NCI-H1694 (cell line): ENCODE measurements around the gene TBC1D4.
A peak's percentile ranks its signal among the peaks of the same experiment; 100 is the strongest.
"Not testable (repeated sequence)": the region's sequence is repeated elsewhere in the genome, so short reads cannot be mapped to it uniquely, and the experiment has no call there.

ENCODE experiments used
- DNase-seq: peaks from one replicate; lab custom pipeline; 2025; lab: John Stamatoyannopoulos, UW

TBC1D4 gene

DNA sequence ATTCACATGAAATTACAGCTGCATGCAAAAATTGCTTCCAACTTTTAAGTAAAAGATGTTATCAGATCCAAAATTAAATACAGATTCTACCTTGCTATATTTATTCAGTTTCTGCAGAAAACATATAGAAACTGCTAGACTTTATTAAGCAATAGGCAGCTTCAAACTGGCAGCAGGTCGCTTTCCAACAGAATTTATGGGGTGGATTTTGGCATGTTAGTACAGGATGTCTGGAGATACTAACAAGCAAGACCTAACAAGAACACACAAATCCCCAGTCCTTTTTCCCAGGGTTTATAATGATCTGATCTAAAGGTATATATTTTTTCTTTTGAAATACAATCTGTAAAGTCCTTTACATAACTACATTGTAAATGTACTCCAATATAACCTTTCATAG lies 27.5 kb downstream of the TBC1D4 start:
- peak; percentile 3 for DNase-seq

DNA sequence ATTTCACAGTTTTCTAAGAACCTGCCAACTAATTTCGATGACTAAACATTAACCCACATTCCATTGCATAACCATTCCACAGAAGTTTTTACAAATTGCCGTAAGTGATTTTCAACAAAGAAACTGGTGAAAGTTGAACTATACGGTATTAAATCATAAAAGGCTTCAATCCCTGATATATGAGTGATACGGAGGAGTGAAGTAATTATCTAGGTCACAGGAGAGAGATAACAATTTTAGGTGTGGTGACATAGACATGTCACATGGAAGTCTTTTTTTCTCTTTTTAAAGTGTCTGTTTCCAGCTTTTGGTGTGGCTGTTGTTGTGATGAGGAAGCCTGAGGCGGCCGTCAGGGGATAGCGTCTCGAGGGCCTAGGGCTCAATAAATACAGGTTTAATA lies 29.4 kb downstream of the TBC1D4 start:
- DNase-seq, result no peak

DNA sequence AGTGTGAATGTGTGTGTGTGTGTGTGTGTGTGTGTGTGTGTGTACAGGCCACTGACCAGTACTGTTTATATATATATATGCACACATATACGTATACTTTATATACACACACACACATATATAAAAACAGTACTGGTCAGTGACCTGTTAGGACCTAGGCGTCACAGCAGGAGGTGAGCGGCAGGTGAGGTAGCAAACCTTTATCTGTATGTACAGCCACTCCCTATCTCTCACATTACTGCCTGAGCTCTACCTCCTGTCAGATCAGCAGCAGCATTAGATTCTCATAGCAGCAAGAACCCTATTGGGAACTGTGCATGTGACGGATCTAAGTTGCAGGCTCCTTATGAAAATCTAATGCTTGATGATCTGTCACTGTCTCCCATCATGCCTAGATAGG lies 34.5 kb downstream of the TBC1D4 start:
- DNase-seq, result no peak

DNA sequence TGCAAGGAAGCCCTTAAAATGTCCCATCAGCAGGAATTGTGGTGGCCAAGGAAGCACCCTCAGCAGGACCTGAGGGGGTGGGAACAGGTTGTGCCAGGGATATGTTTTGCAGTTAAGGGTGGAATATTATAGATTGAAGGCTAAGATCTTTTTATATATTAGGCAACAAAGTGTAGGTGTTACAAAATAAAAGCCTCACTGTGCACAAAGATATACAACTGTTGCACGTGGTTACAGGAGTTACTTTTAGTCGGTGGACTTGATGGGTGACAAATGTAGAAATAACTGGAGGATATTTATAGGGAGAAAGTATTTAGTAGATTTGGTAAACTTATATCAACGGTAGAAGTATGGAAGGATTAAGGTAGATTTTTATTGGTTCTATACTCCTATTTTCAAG lies 35.1 kb downstream of the TBC1D4 start:
- DNase-seq, result no peak

DNA sequence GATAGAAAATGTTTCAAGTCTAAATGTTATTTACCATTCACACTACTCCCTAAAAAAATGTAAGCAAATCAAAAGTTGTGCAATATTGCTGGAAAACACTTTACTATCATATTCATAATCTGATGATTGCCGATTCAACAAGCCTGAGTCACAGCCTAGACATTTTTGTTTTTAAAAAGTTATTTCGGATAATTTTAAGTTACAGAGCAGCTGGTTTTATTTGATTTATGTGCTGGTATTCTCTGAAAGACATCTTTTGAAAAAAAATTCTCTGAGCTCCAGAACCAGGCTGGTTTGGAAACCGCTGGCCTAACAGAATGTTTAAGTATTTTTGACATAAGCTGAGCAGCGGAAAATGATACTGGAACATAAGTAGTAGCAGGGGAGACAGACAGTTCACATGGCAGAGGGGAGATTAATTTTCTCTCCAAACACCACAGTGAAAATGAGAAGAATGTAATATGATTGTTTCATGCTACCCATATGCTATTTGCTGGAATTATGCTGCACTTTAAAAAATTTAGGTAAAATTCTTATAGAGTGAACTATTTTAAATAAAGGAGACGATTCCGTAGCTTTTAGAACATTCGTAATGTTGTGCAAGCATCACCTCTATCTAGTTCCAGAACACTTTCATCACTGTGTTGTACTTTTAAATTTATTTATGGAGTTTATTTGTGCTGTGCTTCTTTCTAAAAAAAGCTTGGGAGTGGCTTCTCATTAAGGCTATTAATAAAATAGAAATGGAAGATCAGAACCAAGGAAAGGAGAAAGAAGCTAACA lies 36.1 kb downstream of the TBC1D4 start:
- DNase-seq, result no peak

DNA sequence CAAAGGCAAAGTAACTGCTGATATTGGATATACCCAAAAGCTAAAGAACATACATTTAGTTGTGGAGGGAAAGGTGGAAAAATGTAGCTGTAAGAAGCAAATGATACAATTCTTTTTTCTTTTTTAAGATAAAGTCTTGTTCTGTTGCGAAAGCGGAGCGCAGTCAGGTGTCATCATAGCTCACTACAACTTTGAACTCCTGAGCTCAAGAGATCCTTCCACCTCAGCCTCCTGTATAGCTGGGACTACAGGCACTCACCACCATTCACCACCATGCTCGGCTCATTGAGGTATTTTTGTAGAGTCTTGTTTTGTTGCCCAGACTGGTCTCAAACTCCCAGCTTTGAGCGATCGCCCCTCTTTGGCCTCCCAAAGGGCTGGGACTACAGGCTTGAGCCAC lies 38.0 kb downstream of the TBC1D4 start:
- DNase-seq, result no peak

DNA sequence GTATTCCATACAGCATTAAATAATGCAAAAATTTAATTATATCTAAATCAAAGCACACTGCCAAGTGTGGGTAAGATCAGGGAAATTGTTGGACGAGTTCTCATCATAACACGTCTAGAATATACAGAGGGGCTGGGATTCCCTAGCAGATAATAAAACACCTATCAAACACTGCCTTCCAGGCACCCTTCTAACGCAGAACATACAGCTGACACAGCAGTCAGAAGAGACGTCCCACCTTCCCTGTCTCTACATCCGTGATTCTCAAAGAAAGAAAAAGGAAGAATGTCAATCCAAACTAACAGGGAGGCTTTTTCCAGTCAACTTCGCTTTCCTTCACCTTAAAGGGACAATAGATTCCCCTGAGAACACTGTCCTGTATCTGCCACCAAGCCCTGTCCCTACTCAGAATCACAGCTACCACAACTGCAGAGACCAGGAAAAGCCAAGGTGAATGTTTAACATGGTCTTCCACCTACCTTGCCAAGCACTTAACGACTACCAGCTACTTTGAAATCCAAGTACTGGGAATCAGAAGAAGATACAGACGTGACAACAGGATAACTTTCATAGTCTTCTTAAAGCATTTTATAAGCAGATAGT lies 38.5 kb downstream of the TBC1D4 start:
- no peak for DNase-seq

DNA sequence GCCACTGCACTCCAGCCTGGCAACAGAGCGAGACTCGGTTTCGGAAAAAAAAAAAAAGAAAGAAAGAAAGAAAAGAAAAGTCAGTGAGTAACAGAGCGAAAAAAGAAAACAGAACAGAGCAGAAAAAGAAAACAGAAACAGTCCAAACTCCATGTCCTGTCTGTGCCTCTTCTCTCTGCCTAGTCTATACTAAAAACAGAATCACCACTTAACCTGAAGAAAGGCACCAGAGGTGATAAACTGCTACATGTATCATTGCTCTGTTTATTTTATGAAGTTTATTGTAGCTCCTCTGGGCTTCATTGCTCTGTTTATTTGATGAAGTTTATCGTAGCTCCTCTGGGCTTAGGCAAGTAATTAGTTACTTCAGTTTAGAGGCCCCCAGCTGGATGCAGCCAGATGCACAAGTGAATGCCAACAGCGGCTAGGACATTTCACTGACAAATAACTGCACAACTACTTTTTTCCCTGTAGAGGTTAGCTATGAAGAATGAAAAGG lies 39.2 kb downstream of the TBC1D4 start:
- DNase-seq, result no peak

DNA sequence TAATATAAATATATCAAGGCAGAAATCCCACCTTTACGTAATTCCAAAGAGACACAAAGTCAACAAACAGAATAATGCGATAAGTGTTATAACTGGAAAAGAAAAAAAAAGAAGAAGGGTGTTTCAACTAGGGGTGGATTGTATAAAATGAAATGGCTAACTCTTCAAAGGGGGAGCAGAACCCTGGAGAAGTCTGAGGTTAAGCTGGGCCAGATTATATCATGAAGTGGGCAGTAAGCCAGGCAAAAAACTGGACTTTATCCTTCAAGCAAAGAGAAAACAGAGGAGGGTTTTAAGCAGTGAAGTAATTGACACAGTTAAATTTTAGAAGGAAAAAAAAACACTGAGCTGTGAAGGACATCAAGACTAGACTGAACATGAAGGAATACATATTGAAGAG lies 41.9 kb downstream of the TBC1D4 start:
- DNase-seq, result no peak

DNA sequence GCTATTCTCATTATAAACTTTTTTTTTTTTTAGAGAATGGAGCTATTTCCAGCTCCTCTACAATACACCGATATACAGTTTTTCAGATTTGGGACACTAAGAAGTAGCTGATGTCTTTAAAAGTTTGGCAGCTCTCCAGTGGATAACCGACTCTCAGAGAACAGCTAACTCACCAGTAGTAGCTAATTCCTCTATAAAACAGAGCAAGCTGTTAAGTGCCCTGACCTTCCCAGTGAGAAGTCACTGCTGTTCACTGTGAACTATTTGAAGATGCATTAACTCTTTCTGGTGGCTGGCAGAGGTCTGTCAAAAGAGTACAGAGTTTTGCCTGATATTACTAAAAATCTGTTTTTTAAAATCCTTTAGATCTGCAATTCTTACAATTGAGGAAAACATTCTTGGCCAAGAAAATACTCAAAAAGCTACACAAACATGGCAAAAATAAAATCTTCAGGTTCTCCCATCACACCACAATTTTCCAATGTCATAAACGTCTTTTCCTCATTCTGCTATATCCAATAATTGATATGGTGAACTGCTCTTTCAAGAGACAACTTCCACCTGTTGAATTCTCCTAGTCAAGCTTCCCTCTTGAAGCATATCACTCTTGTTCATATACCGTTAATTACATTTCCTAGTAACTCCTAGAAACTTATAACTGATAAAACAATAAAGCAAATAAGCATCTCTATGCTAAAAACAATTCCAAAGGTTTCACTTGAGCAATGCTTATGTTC lies 44.2 kb downstream of the TBC1D4 start:
- DNase-seq, result no peak

DNA sequence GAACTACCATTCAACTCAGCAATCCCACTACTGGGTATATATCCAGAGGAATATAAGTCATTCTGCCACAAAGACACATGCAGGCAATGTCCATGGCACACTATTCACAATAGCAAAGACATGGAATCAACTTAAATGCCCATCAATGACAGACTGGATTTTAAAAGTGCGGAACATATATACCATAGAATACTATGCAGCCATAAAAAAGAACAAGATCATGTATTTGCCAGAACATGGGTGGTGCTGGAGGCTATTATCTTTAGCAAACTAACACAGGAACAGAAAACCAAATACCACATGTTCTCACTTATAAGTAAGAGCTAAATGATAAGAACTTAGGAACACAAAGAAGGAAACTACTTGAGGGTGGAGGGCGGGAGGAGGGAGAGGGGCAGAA lies 47.8 kb downstream of the TBC1D4 start:
- DNase-seq, result not testable (repeated sequence)

DNA sequence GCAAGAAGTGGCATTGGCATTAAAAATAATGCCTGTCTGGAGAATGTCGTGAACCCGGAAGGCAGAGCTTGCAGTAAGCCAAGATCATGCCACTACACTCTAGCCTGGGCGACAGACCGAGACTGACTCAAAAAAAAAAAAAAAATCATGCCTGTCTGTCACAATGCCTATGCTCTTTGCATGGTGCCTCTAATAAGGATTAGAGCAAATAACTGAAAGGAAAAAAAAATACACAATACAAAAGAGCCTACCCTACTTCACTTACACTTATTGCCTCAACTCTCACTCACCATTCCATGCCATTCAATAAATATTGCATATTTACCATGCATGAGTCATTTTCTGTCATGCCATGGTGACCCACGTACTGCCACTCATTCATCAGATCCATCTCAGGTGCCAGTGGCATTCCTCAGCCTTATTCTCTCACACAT lies 49.1 kb downstream of the TBC1D4 start:
- no peak for DNase-seq

DNA sequence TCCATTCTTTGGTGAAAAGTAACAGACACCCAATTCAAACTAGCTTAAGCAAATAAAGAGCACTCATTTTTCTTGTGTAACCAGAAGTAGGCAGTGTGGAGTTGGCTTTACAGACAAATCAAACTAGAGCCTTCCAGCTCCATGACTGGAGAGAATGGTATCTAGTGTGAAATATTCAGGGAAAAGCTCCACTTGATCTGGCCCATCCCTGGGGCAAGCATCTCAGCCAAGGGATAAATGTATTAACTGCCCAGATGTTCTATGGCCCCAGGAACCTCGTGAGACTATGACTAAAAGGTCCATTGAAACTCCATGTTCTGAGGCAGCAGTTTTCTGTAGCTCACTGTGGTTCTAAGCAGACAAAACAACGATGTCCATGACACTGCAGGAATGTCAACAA lies 49.9 kb downstream of the TBC1D4 start:
- no peak for DNase-seq

DNA sequence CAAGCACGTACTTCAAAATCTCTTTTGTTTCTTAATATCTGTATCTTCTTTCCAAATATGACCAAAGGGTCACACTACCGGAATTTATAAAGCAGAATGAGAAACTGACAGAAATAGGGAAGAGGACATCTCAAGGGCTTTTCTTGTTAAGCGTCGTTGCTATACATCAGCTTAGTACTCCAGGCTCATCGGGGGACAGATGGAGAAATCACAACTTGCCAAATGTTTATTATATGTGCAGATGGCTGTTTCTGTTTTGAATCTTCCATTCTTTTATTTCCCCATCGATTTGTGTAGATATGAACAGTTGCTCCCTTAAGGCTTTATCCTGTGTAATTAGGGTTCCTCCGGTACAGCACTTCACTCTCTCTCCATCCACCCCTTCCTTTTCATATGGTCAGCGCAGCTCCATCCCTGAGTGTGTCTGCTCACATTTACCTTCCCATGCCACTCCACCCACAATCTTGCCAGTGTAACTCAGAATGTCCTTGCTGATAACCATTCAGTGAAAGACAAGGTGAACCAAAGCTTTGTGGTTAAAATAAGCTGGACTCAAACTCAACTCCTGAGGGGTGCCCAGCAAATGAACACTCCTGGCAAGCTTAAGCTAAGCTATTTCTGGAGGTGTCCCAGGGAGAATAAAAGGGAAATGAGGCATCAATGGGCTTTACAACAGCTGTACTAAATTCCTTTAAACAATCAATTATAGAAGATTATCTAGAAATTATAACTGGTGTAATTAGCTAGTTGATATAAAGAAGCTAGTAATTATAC lies 51.3 kb downstream of the TBC1D4 start:
- DNase-seq, result peak; percentile 69

DNA sequence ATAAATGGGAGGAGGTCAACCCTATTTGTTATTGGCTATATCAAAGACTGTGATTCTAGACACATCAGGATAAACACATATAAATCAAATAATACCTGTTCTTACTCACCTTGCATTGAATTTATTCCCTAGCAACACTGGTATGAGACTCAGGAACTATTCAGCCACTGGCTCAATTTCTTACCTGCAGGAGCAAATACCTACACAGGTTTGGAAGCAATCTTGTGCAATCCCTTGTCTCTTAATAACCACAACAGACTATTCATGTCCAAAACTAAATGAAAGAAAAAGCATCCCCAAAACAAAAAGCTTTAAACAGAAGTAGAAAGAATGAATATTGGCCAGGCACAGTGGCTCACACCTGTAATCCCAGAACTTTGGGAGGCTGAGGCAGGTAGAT lies 55.5 kb downstream of the TBC1D4 start:
- no peak for DNase-seq

DNA sequence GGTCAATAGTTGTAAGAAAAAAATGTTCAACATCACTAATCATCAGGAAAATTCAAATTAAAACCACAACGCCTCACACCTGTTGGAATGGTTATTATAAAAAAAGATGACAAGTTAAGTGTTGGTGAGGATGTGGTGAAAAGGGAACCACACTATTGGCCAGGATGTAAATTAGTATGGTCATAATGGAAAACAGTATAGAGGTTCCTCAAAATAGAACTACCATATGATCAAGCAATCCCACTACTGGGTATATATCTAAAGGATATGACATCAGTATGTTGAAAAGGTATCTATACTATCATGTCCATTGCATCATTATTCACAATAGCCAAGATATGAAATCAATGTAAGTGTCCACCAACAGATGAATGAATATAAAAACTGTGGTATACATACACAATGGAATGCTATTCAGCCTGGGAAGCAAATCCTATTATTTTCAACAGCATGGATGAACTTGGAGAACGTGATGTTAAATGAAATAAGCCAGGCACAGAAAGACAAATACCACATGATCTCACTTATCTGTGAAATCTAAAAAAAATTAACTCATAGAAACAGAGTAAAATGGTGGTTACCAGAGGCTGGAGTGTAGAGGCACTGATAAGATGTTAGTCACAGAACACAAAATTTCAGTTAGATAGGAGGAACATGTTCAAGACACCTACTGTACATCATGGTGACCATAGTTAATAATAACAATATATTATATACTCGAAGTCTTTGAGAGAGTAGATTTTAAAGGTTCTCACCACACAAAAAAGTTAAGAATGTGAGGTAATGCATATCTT lies 56.6 kb downstream of the TBC1D4 start:
- no peak for DNase-seq

DNA sequence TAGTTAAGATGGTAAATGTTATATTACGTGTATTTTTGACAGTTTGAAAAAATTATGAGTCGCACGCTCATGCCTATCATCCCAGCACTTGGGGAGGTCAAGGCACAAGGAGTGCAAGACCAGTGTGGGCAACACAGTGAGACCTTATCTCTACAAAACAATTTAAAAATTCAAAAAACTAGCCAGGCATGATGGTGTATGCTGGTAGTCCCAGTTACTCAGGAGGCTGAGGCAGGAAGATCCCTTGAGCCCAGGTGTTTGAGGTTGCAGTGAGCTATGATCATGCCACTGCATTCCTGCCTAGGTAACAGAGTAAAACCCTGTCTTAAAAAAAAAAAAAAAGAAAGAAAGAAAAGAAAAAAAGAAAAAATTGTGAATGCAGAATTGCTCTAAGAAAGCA lies 58.0 kb downstream of the TBC1D4 start:
- DNase-seq, result no peak

DNA sequence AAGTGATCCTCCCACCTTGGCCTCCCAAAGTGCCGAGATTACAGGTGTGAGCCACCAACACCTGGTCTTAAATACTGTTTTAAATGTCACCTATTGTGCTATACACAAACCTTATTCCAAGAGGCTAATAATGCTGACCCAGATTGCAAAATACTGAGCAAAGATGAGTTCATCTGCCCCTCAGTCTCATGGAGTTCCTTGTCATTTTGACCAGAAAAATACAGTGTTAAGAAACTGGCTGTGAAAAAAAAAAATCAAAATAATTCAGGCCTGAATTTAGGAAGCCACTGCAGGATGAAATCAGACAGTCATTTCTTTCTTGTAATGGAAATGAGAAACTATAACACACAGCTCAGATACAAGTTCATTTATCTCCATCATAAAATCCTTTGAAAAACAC lies 59.9 kb downstream of the TBC1D4 start:
- no peak for DNase-seq

DNA sequence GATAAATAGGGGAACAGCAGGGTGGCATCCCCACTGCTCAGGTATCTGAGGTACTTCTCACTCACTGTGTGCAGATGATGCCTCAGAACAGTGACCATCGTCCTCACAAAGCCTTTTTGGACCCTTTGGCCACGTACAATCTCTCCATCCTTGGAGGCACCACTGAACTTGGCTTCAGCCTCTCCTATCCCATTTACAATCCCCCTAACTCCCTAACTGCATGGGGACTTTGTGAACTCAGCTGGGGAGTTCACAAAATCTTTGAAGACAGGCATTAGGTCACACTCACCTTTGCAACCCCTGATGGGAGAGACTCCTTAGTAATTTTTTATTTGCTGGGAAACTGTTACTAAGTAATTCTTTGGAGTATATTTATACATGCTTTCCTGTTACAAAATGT lies 60.8 kb downstream of the TBC1D4 start:
- DNase-seq, result no peak

DNA sequence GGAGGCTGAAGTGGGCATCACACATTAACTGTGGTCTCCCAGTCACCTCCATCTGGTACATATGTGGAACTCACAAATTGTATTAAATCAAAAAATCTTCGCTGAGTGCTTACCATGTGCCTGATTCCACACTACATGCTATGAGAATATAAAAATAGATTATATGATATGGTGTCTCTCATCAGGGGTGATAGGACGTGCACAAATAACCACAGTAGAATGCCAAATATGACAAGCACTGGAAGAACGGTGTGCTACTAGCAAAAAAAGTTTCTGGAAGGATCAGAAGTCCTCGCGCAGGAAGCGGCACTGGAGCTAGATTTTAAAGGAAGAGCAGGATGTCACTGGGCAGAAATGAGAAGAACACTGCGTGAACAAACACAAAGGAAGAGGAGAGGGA lies 62.3 kb downstream of the TBC1D4 start:
- no peak for DNase-seq

DNA sequence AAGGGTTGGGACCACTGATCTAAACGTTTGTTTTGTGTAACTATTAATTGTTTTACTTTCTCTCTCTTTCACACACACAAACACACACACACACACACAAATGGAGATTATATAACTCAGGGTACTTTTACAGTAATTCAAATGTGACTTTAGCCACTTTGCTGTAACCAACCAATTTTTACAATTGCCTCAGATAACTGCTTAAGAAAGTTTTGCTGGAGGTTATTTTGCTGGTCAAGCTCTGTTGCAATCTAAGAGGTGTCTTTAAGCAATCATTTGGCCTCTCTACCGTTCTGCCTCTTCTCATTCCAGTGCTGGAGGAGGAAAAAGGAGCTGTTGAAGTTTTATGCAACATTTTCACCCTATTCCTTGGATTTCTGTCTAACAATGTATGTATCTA lies 63.0 kb downstream of the TBC1D4 start:
- DNase-seq, result no peak
